HS-5 (cell line): Measurements from ENCODE around the gene NPBWR2.

Experiments used
- DNase-seq: peaks from one replicate; pipeline ENCODE4 v3.0.0-alpha.2; 2012; ENCODE audit warnings: low read depth

The NPBWR2 gene

DNA sequence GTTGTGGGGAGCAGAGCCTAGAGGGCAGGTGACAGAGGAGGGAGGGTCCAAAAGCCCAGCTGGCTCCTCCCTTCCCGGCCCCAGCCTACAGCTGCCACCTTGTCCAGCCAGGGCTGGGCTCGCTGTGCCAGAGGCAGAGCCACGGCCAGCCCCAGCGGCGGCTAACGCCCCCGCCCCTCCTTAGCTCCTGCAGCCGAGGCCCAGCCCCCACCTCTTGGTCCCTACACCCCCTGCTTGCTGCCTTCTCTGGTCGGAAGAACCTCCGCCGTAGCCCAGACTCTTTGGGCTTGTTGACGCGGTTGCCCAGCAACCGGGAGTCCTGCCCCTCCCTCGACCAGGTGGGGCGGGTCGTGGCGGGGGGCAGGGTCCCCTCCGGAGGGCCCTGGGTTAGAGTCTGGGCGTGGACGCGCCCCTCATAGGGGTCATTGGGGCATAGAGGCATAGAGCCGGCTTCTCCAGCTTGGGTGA is 22.6 kb downstream of the NPBWR2 start:
- DNase-seq = no peak

- no peak for DNase-seq
Observed at GRCh38 chr20:64083804-64084684, 23.3 kb downstream of the NPBWR2 start, which contains the start of gene LKAAEAR1. Gene LKAAEAR1, minus strand, starts transcription at chr20:64084398. Its CDS starts 179 bp downstream, at chr20:64084219.

- DNase-seq = no peak
Observed at GRCh38 chr20:64083378-64083803, 24.0 kb downstream of the NPBWR2 start.

- no peak for DNase-seq
Observed at GRCh38 chr20:64082820-64083377, 24.5 kb downstream of the NPBWR2 start.

- DNase-seq = no peak
Observed at GRCh38 chr20:64082126-64082731, 25.1 kb downstream of the NPBWR2 start.

DNA sequence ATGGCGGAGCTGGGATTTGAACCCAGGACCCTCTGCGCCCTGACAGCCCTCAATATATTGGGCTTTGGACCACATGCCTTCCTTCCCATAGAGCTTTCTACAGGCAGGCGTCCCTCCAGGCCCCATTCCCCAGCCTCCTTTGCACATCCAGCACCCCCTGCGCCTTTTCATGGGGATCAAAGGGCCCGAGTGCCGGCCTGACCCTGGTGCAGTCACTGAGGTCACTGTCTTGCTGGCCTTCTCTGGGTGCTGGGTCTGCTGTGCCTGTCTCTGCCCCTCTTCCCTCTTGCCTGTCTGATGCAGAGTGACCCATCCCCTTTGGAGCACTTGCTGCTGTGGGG is 25.8 kb downstream of the NPBWR2 start:
- no peak for DNase-seq

DNA sequence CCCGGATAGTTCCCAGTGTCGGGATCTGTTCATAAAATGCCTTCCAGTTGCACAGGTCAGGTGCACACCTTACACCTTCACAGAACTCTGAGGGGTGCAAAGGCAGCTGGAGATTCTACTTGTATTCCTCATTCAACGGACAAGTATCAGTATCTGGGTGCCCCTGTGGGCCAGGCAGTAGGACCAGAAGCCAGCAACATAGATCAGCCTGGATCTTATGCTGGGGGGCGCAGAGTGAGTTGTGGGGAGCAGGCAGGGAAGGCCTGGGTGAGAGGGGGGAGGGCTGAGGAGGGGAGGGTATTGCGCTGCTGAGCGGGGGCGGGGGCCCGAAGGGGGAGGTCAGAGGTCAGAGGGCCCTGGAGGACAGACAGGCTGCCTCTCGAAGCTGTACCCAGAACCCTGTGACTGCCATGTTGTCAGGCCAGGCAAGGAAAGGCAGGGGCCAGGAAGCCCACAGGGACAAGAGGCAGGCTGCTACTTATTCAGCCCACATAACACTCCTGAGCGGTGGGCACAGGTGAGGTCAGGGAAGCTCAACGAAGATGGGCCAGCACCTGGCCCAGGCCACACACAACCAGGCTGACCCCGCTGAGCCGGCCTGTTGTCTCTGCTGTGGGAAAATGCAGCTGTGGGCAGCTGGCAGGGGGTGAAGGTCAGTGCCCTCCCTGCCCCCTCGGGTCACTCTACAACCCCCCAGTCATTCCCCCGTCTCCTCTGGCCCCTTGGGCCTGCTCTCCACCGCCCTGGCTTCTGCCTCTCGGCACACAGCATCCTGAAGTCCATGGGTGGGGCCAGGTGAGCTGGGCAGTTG is 26.3 kb downstream of the NPBWR2 start:
- no peak for DNase-seq

DNA sequence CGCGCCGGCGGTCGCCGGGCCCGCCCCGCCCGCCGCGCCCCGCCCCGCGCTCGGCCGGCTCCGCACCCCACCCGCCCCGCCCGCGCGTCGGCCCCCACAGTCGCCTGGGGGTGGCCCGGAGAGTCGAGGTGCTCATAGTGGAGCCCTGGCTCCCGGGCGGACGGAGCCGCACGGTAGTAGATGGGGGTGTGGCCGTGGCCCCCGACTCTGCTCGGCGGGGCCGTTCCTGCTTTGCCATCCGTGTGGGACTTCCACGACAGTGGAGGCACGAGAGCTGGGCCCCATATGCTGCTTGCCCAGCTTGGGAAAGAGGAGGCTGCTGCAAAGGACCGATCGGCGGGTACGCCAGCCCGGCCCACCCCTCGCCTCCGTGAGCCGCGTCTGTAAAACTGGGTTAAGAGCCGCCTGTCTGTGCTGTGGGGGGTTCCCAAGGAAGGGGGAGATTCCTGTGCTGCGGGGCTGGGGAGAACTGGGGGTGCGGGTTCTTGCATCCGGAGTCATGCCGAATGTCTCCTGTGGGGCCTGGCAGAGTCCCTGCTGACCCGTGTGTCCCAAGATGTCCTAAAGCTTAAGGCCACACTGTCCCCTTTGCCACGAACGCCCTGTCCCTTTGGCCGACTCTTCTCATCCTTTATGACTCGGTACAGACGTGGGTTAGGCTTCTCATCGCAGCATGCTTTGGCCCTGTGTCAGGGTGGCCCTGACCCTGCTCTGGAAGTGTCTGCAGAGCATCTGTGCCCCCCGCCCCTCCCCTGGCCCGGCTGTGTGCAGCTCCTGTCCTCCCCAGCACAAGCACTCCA is 27.2 kb downstream of the NPBWR2 start, which contains the start of gene OPRL1:
Gene OPRL1, plus strand, starts transcription at position 70 of the 800 bp plus-strand sequence. CDS start 12,639 bp downstream, outside the sequence.
- DNase-seq = no peak

DNA sequence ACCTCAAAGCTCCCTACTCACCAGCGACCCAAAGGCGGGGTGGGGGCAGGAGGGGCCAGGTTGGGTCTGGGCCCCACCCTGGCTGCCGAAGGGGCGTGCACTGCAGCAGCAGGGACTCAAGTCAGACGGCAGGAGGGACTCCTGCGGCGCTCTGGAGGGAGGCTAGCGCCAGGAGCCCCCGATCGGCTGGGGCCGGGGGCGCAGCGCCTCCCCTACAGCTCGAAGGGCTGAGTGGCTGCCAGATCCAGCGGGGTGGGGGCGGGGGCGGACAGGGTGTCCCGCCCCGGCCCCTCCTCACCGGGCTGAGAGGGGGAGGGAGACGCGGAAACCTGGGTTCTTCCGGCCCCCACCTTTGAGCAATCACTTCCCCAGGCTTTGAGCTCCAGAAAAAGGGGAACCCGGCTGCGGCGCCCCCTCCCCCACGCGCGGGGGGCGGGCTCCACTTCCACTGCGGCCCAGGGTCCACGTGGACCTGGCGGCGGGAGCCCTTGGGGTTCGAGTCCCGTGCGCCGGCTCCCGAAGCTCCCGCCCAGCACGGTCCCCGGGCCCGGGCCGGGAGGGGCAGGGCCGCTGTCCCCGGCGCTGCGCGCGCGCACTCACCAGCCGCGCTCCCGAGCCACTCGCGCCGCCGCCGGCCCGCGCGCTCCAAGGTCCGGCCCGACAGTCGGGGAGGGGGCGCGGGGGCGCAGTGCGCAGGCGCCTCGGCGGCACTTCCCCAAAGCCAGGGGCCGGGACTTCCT is 27.9 kb downstream of the NPBWR2 start, which contains the start of gene RGS19:
Gene RGS19, minus strand, starts transcription at position 246 of the 740 bp plus-strand sequence. CDS start 2,632 bp downstream, outside the sequence.
- no peak for DNase-seq

- DNase-seq = no peak
Observed at GRCh38 chr20:64078934-64079272, 28.5 kb downstream of the NPBWR2 start.

GRCh38 chr20:64077876-64078551 is 29.4 kb downstream of the NPBWR2 start:
- DNase-seq = no peak

- DNase-seq = no peak
Observed at GRCh38 chr20:64077541-64077875, 29.9 kb downstream of the NPBWR2 start.

DNA sequence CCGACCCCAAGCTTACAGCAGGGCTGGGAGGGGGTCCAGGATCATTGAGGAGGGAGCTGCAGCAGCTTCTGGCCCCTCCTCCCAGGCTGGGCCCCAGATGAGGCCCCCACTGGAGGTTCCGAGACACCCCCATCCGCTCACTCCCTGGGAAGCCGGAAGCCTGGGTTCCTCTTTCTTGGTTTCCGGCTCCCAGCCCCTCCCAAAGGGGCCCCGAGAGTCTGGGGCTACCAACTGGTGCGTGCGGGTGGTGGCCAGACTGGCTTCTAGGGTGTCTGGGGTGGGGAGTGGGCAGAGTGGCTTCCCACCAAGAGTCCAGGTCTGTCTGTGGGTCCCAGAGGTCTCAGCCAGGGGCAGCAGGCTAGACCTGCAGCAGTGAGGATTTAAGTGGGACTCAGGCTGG is 30.3 kb downstream of the NPBWR2 start:
- DNase-seq = no peak

GRCh38 chr20:64076061-64076997 is 31.0 kb downstream of the NPBWR2 start:
- DNase-seq = no peak

DNA sequence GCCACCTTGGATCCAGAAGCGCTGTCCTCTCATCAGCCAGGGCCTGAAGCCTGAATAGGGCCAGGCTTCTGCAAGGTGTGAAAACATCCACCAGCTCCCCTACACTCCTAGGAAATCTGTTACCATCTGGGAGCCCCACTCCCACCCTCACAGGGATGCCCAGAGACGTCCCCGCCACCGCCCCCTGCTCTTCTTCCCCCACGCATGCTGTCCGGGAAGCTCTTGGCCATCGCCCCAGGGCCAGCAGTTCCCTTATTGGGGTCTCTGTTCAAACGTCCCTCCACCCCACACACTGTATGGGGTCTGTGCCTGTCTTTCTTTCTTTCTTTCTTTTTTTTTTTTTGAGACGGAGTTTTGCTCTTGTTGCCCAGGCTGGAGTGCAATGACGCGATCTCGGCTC is 31.8 kb downstream of the NPBWR2 start:
- no peak for DNase-seq

DNA sequence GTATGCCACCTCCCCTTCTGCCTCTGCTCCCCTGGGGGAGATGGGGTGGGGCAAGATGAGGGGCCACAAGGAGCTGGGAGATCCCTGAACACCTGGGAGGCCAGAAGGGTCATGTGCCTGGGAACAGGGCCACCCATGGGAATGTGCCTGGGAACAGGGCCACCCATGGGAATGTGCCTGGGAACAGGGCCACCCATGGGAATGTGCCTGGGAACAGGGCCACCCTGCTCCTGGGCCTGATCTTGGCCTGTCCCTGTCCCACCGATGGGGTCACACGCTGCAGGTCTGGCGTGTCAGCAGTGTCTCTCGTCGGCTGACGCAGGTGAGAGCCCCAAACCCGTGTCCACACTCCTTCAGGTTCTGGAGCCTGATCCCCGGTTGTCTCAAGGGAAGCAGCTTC is 32.4 kb downstream of the NPBWR2 start:
- DNase-seq = no peak

GRCh38 chr20:64074184-64074789 is 33.1 kb downstream of the NPBWR2 start:
- DNase-seq = no peak

- DNase-seq = no peak
Observed at GRCh38 chr20:64073476-64074183, 33.7 kb downstream of the NPBWR2 start.
